Measurements from ENCODE around the gene CDK15.
"Not testable (repeated sequence)": the region's sequence is repeated elsewhere in the genome, so short reads cannot be mapped to it uniquely, and the experiment has no call there.

CDK15 gene

DNA sequence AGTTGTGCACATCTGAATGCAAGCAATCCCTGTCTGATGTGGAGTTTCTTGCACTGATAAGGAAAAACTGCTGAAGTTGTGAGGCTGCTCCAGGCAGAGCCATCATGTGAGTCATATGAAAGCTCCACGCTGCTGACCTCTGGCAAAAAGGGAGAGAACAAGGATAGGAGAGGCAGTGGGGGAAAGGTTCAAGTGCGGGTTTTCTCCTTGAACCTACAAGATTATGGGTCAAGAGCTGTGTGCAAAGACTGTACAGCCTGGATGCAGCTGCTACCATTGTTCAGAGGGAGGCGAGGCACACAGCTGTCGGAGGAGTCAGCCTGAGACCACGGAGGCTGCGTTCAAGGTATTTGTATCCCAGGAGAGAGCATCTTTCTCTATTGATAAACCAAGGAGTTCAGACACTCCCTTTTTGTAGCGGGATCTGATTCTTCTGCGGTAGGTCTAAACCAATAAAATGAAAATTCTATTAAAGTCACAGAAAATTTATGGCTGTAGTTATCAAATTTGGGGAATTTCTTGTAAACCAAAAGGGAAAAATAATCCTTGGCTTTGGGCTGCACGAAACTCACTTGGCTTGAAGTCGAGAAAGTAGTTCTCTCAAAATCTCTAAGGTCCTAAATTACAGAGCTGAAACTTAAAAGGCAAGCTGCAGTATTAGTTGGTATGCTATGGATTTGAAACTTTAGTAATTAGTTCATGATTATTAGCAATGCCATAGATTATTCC is at the start of gene CDK15:
Gene CDK15, plus strand, starts transcription at position 96 of the 729 bp plus-strand sequence. Its CDS starts 128 bp downstream, at position 224.
- no peak for DNase-seq

DNA sequence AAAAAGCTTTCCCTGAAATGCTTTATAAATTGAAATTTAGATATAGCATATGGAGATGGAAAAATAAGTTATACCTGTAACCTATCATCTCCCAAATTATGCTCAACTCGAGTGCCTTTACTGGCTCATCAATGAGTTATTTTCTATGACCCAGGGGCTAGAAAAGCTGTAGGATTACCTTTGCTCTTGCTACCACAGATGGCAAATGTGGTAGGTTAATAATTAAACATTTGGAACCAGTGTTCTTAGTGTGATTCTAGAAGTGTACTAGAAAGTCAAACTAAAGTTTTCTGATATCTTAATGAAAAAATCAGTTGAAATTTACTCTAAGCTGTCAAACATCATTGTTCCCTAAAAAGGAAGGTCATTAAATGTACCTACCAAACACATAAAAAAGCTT is 48.1 kb upstream of the CDK15 start:
- DNase-seq: no peak

DNA sequence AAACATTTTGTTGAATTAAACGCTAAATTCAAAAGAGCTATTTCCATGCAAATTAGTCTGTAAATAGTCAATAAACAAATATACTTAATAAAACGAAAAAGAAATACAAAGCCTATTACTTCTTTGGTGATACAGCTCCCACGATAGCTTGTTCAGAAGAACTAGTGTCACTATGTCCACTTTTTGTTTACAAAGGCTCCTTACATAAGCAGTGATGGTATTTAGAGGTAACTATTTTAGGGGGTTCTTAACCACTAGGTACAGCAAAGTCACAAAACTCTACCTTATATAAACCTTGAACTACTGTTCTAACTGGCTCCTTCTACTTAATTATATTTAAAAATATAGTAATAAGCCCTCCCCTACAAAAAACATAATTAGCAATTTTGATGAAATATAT is 47.5 kb upstream of the CDK15 start:
- DNase-seq: no peak

DNA sequence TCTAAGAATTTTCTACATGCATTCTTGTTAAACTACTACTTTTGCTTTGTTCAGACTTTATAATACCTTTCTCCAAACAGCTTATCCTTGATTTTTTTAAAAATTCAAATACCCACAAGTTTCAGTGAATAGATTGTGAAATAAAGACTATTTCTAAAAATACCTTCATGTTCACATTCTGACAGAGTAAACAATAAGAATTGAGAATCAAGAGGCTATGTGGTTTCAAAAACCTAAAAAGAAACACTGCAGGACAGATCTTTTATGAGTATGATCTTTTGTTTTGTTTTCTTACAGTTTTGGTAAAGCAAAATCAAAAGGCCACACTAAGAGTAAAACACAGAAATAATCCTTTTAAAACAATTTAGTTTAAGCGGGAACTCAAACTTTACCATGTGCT is 46.8 kb upstream of the CDK15 start:
- DNase-seq: no peak

DNA sequence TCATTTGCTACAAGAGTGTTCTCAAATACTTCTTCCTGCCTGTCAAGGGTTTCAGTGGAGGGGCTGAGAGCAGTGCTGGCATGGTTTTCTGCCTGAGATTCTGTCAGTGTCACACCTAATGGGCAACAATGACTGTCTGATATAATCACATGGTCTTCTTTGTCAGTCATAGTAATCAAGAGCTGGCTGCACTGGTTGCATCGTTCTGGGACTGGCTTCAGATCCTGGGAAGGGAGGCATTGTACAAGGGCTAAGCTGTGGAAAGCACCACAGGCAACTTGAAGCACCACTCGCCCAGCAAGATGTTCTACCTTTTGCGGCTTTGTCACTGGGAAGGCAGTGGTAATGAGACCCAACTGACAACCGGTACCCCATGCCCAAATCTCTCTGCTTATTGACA is 45.2 kb upstream of the CDK15 start:
- no peak for DNase-seq

DNA sequence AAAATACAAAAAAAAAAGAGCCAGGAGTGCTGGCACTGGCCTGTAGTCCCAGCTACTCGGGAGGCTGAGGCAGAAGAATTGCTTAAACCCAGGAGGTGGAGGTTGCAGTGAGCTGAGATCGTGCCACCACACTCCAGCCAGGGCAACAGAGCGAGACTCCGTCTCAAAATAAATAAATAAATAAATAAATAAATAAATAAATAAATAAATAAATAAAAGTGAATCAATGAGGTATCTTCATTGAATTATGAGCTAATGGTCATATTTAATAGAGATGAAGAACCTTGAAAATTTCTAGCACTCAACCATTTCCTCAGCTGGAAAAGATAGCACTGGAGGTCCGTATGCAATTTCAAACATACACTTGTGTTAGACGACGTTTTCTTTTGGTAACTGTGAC is 41.9 kb upstream of the CDK15 start:
- DNase-seq: not testable (repeated sequence)

DNA sequence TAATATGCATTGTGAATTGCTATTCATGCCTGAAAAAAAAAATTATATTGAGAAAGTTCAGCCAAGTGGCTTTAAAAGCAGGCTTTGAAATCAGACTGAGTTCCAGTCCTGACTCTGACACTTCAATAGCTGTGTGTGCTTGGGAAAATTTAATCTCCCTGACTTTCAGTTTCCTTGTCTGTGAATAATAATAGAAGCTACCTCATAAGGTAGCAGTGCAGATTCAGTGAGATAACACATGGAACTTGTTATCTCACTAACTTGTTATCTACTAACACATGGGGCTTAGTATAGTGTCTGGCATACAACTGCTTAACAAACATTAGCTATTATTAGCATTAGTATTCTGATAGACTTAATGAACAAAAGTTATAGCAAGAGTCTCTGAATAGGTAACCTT is 40.5 kb upstream of the CDK15 start:
- no peak for DNase-seq

DNA sequence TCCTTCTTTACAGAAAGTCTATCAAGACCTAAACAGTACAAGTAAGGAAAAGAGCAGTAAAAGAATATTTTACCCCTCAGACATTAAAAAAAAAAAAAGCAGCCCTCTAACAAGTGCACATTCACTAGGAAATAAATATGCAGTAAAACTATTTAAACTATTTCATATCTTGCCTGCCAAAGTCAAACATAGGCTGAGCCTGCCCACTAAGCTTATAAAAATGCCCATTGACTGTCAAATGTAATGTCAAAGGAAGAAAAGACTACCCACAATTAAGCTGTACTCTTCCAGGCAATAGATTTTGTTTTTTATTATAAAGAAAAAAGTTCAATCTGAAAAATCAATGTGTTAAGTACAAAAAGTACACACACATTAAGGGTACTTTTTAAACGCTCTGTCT is 37.4 kb upstream of the CDK15 start:
- DNase-seq: no peak

DNA sequence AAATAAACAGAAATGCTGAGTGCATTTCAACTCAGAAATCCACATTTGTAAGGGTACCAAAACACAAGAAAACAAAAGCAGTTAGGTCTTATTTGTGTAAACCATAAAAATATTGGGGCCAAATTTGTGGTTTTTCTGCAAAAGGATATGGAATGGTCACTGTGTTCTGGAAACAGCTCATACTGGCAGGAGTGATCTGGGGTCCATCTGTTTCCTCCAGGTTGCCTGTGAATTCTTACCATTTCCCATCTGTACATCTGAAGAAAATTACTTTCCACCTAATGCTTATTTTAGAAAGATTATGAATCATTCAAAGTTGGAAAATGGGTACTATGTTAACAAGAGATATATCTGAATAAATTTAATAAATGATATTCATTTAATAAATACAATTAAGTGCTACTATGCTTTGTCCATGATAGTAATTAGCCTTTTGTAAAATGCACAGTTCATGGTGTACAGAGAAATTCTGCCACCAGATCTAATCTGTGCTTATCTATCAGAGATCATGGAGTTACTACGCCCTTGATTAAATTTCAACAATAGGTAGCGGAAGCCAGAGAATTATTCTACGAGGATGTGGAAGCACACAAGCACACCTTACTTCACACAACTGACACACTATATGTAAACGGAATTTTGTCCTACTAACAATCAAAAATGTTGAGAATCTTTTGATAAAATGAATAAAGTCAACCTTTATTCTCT is 36.5 kb upstream of the CDK15 start:
- DNase-seq: no peak

DNA sequence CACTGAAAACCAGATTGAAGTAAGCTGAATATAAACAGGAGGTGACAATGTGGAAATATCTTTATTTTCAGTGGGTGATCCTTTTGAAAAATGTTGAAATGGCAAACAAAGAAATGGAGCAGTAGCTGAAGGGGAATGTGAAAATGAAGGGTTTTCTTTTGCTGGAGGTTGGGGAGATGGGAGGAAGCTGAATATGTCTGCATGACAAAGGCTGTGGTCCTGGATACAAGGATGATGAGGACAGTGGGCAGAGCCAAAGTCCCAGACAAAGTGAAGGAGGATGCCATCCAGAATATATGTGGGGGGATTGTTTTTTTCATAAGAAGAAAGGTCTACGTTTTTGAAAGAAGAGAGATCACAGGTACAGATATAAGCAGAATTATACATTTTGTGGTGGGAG is 32.3 kb upstream of the CDK15 start:
- no peak for DNase-seq

DNA sequence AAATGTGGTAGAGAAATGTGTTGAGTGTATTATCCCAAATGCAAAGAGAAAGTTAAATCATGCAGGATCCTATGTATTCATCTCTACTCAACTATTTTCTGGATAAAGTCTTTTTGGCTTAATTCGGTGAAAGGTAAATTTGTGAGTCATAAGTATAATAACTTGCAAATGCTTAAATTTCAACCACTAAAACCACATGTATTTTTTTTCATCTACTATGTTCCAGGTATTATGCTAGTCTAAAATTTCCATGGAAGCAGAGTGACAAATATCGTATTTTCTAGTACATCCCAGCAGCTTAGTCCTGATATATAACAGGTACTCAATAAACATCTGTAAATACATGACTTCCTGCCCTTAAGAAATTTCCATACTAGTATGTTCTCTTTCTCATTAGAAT is 31.8 kb upstream of the CDK15 start:
- DNase-seq: no peak

DNA sequence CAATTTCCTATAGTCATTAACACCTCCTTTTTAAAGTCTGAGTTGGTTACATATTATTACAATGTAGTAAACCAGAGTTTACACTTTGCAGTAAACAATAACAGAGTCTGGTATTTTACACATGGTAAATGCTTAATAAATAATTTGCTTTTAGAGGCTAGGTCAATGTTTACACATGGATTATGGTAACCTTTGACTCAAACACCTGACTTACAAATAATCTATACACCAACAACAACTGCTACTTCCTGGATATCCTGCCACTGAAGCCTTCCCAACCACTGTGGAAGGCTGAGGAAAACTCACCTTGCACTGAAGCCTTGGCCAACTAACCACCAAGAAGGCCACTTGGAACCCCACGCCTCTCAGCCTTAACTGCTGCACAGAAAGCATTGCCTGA is 31.0 kb upstream of the CDK15 start:
- no peak for DNase-seq

DNA sequence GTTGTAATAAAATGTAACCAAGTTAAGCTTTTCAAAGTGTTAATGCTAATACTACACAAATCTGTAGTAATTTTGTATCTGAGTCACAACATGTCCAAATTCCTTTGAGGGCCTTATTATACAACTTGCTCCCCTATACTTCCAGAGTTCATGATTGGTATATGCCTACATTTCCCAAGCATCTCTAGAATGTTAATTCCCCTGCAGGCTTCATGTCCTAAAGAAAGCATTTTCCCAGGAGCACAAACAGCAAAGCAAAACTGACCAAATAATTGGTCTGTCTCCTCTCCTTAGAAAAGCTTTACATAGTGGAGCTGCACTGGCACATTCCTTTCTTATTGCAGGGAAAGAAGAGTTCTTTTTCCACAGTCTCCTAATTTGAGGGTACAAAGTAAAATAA is 29.3 kb upstream of the CDK15 start:
- no peak for DNase-seq

DNA sequence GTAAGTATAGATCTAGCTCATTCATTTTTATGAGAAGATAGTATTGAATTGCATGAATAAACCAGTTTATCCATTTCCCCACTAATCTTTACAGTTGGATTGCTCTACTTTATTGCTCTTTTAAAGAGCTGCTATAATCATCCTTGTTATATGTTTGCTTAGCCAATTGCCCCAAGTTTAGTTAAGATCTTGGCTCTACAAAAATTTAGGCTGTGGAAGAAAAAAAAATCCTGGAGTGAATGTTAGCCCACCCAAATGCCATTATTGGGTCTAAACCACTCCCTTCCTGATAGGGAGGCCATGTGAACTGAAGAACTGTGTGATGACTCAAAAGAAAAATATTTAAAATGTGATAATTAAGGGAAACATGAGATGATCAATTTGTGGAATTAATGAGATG is 28.5 kb upstream of the CDK15 start:
- DNase-seq: no peak

DNA sequence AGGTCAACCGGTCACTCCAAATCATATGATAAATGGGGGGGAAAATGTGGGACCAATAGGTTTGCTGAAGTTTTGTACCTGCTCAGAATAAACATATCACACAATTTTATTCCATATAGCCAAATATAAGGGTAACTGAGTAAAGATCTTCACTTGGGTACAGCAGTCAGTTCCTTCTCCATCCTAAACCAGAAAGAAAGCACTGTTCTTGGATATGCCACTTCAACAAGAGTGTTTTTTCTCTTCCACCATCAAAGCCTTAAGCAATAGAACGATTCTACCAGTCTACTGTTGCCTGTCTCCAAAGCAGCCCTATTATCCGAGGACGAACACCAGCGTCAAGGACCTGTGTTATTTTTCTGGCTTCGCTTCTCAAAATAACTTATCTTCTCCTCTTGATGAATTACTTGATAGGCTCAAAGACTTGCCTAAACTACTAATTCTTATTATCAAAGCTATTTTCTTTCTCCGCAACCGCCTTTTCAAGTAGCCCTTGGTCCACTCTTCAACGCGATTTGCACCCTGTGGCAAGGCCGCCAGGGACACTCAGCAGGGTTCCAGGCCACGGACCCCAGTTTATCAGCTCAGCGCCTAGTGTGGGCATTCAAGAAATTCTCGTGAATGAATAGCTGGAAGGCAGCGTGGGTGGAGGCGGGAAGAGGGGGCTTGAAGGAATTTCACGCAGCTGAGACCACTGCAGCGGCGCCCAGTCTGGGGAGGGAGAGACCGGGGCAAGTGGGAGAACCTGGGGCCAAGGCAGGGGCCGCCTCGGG is 26.2 kb upstream of the CDK15 start:
- peak; percentile 3 for DNase-seq

DNA sequence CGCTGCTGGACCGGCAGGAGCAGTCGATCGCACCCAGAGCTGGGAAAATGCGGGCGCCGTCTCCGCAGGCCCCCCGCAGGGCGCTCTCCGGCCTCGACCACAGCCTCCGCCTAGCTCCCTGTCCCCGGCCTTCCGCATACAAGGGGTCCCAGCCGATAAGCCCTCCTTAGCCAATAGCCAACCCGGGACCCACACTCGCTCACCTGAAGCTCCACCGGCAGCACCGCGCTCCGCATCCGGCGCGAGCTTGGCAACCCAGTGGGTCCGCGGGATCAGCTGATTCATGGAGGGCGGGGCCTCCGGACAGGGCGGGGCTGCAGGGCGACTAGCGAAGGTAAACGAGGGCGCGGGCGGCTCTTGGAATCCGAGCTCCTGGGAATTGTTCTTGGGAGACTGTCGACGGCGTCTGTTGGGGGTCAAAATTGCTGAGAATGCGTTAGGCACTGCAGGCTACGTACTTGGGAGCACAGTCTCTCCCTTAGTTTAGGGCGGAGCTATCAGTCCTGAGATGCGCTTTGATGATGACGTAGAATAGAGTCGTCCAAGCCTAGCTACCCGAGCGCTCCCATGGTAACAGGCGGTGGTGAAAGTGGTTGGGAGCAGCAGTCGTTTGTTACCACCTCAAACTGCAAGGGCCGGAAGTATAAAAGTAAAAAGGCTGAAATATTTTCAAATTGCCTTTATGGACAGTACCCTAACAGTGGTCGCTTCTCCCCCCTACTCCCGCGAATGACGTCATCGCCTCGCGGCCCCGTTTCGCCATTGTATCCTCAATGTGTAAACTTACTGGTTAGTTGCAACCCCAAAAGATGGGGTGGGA is 25.5 kb upstream of the CDK15 start, which contains the start of gene ALS2:
Gene ALS2, minus strand, starts transcription at position 260 of the 820 bp plus-strand sequence. CDS start 12,048 bp downstream, outside the sequence.
- peak; percentile 95 for DNase-seq

DNA sequence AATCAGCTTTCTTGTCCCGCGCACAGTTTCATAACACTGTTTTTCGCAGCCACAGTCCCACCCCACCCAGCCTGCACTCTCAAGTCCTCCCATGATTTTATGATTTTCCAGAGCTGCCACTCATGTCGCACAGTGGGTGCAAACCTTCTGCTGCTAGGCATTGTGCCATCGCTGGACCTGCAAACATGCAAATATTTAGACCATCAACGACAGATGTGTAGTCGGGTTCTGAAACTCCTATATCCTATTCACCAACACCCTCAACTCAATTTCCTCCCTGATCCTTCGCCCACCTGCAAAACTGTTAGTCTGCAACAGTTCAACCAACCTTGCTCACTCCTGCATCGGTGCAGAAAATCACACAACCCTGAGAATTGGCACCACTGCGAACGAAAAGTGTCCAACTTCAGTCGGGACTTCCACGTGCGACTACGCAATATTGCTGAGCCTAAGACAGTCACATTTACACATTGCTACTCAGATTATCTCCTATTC is 24.7 kb upstream of the CDK15 start:
- peak; percentile 13 for DNase-seq

DNA sequence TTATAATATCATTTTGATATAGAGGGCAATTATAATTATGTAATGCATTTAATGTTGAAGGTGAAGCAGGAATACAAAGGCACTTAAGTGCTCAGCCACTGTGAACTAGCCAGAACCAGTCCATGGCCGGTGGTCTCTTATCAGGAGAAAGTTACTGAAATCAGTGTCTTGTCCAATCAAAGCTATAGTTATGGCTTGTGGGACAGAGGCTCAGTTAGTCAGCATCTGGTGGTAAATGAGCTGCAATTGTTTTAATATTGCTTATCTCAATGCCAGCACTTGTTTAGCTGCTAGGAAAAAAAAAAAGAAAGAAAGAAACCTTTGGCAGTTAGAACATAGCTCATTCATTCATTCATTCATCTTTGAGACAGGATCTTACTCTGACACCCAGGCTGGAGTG is 21.8 kb upstream of the CDK15 start:
- no peak for DNase-seq

DNA sequence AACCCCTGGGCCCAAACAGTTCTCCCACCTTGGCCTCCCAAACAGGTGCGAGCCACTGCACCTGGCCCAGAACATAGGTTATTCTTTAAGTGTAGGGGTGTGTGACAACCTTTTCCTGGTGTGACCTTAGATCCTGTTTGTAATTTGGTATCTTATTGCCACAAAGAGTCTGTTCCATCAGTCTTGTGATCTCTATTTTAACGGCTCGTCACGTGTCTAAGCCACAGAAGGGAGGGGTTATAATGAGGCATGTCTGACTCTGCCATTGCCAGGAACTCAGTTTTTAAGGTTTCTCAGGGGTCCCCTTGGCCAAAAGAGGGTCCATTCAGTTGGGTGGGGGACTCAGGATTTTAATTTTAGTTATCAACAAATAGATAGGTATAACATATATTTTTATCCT is 21.2 kb upstream of the CDK15 start:
- no peak for DNase-seq

DNA sequence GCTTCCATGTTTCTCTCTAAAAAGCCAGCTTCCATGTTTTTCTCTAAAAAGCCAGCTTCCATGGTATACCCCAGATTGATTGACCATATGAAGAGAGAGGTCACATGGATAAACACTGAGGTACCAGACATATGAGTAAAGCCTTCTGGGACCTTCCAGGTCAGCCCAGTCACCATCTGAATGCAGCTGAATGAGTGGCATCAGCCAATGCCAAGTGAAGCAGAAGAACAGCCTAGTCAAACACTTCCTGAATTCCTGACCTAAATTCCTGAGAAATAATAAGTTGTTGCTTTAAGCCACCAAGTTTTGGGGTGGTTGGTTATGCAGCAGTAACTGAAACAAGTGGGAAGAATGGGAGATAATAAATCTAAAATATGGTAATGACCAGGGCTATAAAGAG is 19.9 kb upstream of the CDK15 start:
- DNase-seq: no peak

DNA sequence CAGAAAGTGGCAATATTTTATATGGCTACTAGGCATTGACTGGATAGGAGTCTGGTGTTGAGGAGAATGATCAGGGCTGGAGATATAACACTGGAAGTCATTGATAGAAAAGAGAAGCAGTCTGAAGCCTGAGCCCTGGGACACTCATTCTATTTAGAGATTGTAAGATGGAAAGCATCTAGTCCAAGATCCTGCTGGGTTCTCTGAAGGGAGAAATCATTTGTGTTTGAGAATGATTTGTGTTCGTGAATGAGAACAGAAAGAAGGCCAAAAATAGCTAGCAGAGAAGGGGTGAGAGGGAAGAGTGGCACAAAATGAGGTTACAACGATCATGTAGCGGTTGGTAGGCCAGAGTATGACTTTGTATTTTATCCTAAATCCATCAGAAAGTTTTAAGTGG is 18.0 kb upstream of the CDK15 start:
- DNase-seq: no peak

DNA sequence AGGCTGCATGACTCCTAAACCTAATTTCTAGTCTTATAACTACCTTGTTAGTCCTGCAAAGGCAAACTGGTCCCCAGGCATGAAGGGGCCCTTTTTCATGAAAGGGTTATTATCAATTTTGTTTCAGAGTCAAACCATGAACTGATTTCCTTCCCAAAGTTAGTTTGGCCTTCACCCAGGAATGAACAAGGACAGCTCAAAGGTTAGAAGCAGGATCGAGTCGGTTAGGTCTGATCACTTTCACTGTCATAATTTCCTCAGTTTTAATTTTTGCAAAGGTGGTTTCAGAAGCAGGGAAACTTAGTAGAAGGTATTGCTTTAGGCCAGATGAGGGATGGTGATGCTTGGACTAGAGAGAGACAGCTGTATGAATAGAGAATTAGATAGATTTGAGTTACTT is 16.9 kb upstream of the CDK15 start:
- DNase-seq: no peak

DNA sequence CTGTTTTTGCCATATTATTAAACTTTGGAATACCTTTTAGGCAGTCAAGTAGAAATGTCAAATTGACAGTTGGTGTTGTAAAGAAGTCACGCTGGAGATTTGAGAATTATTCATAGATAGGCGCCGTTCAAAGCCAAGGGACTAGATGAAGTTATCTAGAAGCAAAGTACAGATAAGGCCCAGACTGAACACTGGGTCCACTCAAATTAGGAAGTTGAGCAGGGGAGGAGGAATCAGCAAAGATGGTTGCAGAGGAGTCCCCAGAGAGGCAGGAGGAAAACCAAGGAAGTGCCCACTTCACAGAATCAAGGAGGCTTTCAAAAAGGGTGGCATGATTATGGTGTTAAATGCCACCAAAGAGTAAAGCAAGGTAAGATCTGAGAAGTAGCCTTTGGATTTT is 16.0 kb upstream of the CDK15 start:
- no peak for DNase-seq
